Fibroblast of the conjunctiva (primary cell): ENCODE results near the gene RTN4RL2.

ENCODE experiments used
- DNase-seq: peaks from one replicate; pipeline ENCODE4 v3.0.0-alpha.2; 2010; ENCODE audit warnings: low read depth

The RTN4RL2 gene

GRCh38 chr11:57481315-57481714 is 21.0 kb downstream of the RTN4RL2 start:
- no peak for DNase-seq

DNA sequence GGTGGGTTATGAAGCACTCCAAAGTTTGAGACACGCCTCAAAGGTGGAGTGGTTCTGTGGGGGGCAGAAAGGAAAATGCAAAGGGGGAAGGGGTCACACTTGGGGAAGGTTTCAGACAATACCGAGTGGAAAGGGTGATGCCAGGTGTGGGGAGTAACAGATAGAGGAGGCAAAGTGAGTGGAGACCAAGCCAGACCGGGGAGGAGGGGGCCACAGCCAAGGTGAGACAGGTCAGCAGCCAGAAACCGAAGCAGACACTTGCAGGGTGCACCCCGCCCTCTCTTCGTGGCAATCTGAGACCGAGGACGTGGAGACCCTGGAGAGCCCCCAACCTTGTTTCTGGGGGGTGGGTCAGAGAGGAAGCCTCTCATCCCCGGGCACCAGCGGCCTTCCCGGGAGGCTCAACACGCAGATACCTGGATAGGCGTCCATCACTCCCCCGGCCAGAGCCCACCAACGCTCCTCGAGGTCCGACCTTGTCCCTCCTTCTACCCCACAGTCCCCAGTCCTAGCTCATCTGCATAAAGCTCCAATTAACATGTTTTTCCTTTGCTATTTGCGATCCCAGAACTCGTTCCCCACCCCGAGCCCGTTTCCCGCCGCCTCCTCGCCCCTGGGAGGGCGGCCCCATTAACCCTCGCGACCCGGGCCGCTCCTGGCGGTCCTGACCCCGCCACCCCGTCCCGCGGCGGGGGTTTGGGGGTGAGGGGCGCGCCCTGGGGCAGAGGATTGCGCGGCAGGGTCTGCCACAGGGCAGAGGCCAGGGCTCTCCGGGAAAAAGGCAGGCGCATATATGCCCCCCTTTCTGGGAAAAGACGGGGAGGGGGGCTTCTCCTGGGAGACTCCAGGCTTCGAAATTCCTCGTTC is 21.8 kb downstream of the RTN4RL2 start:
- no peak for DNase-seq

DNA sequence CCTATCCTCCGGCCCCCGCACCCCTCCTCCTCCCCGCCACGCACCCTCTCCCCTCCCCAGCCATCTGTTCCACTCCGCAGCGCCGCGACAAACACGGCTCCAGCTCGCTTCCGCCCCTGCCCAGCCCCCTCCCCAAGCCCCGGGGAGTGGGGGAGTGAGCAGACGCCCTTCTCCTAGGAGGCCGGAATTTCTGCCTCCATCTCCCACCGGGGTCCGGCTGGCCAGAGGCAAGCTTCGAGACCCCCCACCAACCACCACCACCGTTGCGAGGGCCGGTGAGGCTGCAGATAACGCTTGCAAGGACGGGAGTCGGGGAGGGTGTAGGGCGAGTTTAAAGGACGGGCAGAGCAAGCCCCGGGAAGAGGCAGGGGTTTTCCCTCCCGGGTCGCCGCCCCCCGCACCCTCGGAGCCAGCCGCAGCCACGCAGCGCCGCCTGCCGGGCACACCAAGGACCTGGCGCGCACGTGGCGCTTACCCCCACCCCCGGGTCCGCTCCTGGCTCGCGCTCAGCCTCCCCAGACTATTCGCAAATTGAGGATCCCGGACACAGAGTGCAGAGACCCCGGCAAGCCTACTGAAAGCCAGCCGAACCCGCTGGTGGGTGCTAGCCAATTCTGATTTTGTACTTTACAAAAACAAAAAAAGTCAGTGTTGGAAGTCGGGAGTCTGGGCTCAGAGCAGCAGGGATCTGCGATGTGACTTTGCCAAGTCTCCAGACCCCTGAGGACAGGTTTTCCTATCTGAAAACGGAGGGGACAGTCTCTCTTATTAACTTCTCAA is 22.6 kb downstream of the RTN4RL2 start:
- DNase-seq: no peak

- no peak for DNase-seq
Observed at GRCh38 chr11:57483562-57483918, 23.2 kb downstream of the RTN4RL2 start.

GRCh38 chr11:57484141-57484710 is 23.9 kb downstream of the RTN4RL2 start:
- DNase-seq: no peak

GRCh38 chr11:57485217-57485990 is 25.1 kb downstream of the RTN4RL2 start:
- DNase-seq: no peak

DNA sequence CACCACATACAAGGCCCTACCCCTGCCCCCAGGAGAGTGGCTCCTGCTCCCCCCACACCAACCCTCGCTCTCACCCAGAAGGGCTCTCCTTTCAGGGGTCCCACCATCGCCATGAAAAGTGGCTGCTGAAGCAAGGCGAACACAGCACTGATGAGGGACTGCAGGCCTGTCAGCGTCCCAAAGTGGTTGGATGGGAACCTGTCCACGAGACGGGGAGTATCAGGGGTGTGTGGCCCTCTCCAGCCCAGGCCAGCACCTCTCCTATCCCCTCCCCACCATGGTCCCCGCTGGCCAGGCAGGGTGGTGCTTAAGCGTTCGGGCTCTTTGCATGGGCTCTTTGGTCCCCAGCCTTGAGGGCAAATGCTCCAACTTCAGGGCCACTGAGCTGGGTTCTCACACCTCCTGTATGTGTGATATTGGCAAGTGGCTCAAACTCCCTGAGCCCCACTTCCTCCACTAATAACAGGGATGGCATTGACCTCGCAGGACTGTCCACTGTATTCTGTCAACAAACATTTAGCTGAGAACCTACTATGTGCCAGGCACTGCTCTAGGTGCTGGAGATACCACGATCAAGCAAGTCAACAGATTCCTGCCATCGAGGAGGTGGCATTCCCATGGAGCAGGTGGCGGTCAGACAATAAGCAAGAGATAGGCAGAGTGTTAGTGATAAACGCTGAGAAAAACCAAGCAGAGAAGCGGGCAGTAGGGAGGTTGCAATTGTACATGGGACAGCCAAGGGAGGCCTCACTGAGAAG is 26.9 kb downstream of the RTN4RL2 start:
- DNase-seq: no peak

GRCh38 chr11:57487920-57488659 is 27.8 kb downstream of the RTN4RL2 start:
- DNase-seq: no peak

GRCh38 chr11:57490456-57491248 is 30.3 kb downstream of the RTN4RL2 start:
- no peak for DNase-seq

DNA sequence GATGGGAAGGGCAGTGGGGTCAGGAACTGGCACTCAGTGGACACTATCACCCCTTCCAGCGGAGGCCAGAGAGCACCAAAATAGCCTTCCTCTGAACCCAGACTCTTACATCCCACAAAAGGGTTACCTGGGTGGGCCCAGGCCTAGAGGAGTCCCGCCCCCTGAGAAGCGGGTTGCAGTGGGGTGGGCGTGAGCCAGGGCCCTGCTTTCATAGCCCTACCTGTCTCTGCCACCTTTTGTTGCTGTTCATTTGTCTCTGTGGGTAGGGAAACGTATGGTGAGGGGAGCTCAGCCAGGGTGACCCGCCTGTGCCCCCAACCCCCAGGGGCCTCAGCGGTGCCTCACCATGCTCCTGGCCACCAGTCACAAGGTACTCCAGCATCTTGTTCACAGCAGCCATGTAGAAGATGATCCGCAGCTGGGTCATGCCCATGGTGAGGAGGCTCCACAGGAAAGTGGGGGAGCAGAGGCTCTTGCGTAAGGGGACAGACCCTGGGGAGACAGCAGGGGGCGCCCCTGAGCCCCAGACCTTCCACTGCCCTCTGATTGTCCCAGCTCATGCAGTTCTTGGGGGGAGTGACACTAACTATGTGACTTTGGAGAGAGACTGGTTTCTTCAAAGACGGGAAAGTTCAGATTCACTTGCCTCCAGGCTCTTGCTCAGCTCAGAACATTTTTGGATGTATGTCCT is 31.2 kb downstream of the RTN4RL2 start:
- DNase-seq: no peak

GRCh38 chr11:57493507-57494503 is 33.5 kb downstream of the RTN4RL2 start:
- DNase-seq: no peak

GRCh38 chr11:57496109-57496820 is 35.9 kb downstream of the RTN4RL2 start:
- no peak for DNase-seq

DNA sequence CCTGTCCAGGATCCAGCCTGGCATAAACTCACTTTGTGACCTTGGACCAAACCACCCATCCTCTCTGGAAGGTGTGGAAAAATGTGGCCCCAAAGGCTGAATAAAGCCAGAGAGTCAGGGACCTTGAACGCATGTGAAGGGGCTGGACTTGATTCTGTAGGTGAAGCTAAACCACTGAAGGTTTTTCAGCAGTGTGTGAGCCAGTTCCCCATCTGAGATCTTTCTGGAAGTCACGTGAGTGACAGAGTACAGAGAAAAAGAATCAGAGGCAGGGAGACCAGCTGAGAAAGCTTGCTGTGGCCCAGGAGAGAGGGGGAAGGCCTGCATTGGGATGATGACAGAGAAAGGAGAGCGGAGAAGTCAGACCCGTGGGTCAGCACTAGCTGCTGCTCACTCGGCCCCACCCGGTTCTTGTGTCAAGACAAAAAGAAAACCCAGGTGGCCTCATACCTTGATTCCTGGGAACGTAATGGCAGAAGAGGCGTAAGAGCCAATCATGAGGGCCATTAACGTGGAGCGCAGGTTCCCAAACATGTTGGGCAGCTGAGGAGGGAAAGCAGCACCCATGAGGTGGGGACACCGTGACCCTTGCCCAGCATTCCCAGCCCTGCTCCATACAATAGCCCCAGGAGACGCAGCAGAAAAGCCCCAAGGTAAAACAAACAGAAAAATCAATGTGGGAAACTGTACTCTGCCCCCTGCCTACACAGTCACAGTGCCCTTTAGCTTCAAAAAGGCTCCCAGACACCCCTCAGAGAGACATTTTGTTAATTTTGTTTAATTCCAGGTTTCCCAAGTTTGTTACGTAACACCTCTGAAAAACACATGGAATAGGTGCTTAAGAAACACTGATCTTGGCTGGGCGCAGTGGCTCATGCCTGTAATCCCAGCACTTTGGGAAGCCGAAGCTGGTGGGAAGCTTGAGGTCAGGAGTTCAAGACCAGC is 37.2 kb downstream of the RTN4RL2 start:
- no peak for DNase-seq

DNA sequence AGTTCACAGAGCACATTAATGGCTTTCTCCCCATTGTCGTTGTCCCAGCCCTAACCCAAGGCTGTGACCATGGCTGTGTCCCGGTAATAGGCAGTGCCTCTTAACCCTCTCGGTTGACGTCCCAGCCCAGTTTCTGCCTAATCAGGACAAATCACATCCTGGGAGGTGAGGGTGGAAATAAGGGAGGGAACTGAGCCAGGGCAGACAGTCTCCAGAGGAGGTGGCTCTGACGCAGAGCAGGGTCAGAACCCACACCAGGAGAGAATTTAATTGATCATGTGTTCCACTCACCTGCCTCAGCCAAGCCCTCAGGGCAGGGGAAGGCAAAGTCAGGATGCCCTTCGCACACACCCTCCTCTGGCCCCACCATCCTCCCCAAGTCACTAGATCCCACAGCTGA is 38.2 kb downstream of the RTN4RL2 start:
- DNase-seq: no peak

DNA sequence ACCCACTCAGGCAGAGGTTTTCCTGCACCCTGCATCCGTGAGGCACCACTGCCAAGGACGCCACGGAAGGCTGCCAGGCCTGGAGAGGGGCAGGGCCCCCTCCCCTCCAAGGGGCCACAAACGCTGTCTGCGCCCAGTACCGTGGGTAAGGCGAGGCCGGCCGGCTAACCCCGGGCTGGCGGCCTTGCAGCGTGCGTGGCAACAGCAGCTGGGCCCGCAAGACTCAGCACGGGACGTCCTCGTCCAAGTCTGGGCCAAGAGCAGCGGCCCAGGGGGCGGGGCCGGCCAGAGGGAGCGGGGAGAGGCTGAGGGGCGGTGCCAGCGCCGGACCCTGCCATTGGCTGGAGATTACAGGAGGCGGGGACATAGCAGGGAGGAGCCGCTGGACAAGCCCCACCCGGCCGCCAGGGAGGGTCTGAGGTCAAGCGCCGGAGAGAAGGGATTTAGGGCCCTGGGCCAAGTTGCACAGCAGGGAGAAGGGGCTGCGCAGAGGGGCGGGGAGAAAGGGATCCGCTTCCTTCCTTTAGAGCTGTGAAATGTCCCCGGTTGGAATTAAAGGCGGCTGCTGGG is 39.2 kb downstream of the RTN4RL2 start:
- peak; percentile 90 for DNase-seq

DNA sequence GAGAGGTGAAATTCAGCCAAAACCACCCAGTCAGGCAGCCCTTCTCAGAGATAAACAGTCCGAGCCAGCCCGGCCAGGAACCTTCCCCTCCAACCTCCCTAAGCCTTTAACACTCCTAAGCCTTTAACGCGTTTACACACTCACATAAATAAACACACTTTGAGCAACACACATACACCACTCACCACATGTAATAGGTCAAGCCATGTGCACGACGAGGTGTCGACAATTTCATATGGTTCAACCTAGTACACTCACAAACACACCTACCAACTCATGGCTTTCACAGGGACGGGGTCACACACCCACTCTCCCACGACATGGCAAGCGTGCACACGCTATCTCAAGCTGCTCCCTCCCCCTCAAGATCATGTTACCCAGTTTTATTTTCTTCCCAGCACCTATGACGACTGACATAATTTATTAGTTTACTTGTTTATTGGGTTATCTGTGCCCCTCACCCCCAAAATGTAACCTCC is 39.7 kb downstream of the RTN4RL2 start:
- DNase-seq: no peak
